Heart right ventricle (tissue), 16 donors: ENCODE measurements around the gene RHBDL3. TPM values are rescaled to one million over a fixed set of nuclear protein-coding genes. Genes with fewer than 3 reads are reported as not detected.

Source experiments
- ATAC-seq, 8 donors: fragments of 200-7000 bp; cut with Tn5 transposase; one replicate each; pipeline ENCODE4 v1.9.1; 2020; ENCODE audit warnings: mild to moderate bottlenecking in 8 of 8, moderate library complexity in 8 of 8, moderate number of reproducible peaks in 1 of 8
- DNase-seq, 2 donors: peaks; one replicate each; pipeline ENCODE4 v3.0.0-alpha.2; 2020
- H3K27ac ChIP-seq, 10 donors: fragments of 200-600 bp; sonication (generic) in 2 of 10; one replicate each; pipeline versions ENCODE4 v1.5.0 to v1.8.0; 2020 to 2022; ENCODE audit warnings: mild to moderate bottlenecking in 3 of 10
- H3K27me3 ChIP-seq, 7 donors: fragments of 200-600 bp; one replicate each; pipeline ENCODE4 v1.8.0; 2021 to 2022; ENCODE audit warnings: mild to moderate bottlenecking in 2 of 7
- H3K36me3 ChIP-seq, 9 donors: fragments of 200-600 bp; sonication (generic) in 1 of 9; one replicate each; pipeline versions ENCODE4 v1.5.0 to v1.8.0; 2020 to 2022; ENCODE audit warnings: mild to moderate bottlenecking in 2 of 9
- H3K4me1 ChIP-seq, 9 donors: fragments of 200-600 bp; sonication (generic) in 1 of 9; one replicate each; pipeline versions ENCODE4 v1.5.0 to v1.8.0; 2020 to 2022; ENCODE audit warnings: mild to moderate bottlenecking in 4 of 9
- H3K4me3 ChIP-seq, 10 donors: fragments of 200-600 bp; sonication (generic) in 2 of 10; one replicate each; pipeline versions ENCODE4 v1.5.0 to v1.8.0; 2020 to 2022; ENCODE audit warnings: mild to moderate bottlenecking in 7 of 10, moderate library complexity in 2 of 10
- H3K9me3 ChIP-seq, 11 donors: fragments of 200-600 bp in 10 of 11; sonication (generic) in 2 of 11; one replicate each; pipeline versions ENCODE4 v1.5.0 to v1.8.0; 2013 to 2022; ENCODE audit warnings: mild to moderate bottlenecking in 2 of 11, control low read depth in 1 of 11, moderate library complexity in 1 of 11
- CTCF ChIP-seq, 9 donors: fragments of 200-600 bp; sonication (generic) in 2 of 9; IDR thresholded peaks; one replicate each; pipeline versions ENCODE4 v1.5.0 to v1.8.0; 2021 to 2022; ENCODE audit warnings: antibody characterized with exemption in 9 of 9, mild to moderate bottlenecking in 5 of 9, moderate library complexity in 1 of 9
- WGBS, 2 donors: extraction: QIAGEN DNeasy Blood & Tissue Kit; methylation state at CpG; one replicate each; pipeline ENCODE4 v1.1.7; 2013; ENCODE audit warnings: inconsistent platforms in 1 of 2; 5-methylcytosine and 5-hydroxymethylcytosine counted together
- intact Hi-C, 10 donors: fragments of 100-400 bp; cut with DNase I; formaldehyde crosslinking; loops; one replicate each; pipeline versions ENCODE4 v1.11.1 to v1.14.2; 2022
- polyA plus RNA-seq, 2 donors: library from polyadenylated mRNA; stranded (reverse); fragments of 200-250 nt; gene quantifications; one replicate each; pipeline ENCODE4 v1.2.3, GENCODE V29; 2013
- total RNA-seq, 10 donors: library from RNA; stranded (reverse); fragmentation: NEBNext Ultra II Directional in 3 of 10; extraction: Animal tissue kit (Norgen Biotek cat#: 25700) in 3 of 10; gene quantifications; one replicate each; pipeline versions ENCODE4 v1.2.1 to v1.2.4, GENCODE V29; 2021 to 2023
- donor health status: Arrhythmogenic right ventricular cardiomyopathy.
- donor health status: ischemic (EF 13 %, LVEDD 7.1; RV severe dilation, severe dysfunction).
- donor health status: healthy with polysubstance abuse.
- donor health status: DM: no; HTN: yes; CAD: no.
- donor health status: DM: no; HTN: no; CAD: no.
- donor health status: ischemic (EF 25% LVEDD 6.9; RV normal size, moderate dysfunction).
- donor health status: ischemic (EF 25% LVEDD 5.7; RV mildly dilated, moderate dysfunction).
- donor health status: healthy.
- donor health status: DM: yes; HTN: yes; CAD: no.
- donor health status: Ischemic cardiomyopathy.
- donor health status: ischemic (EF 35%, LVEDD 5.7; RV mildly dilated, moderate dysfunction).
- donor health status: nonischemic (EF 11% LVEDD 7.7; RV severe dilation, severe dysfunction).
- donor health status: DM: yes; HTN: yes; CAD: no.
- donor health status: PGD.
- donor health status: ischemic (EF 29% LVEDD 5.4; RV normal size, mild dysfunction).
- donor health status: nonischemic (EF 23%, LVEDD 6.1; RV moderate dilation, normal function).

RHBDL3 gene
- total and polyA plus RNA-seq, 12 donors: 0.07 to 3.7 (median 0.30) TPM; not detected in 2

GRCh38 chr17:32281011-32281451, 15.4 kb downstream of the RHBDL3 start:
- H3K27ac ChIP-seq: no peak overlapping the region
- TF ChIP-seq CTCF (IDR thresholded peaks at IDR 0.05): no peak
- peak; percentile 69 to 80 for DNase-seq
- no peaks in the 10 kb centered on the region for H3K9me3 ChIP-seq
- H3K36me3 ChIP-seq: no peaks in the 10 kb centered on the region
- H3K27me3 ChIP-seq: peaks cover 0 to 23% (median 12%) of the 10 kb centered on the region in 7 donors
- ATAC-seq: peak; percentile 63 to 89 (median 86)
- intact Hi-C loops: no loop called here
- WGBS, 2 donors: 37 to 48% methylated on average over 9 of the region's 9 CpGs
- H3K4me3 ChIP-seq: no peak overlapping the region
- peaks cover 0 to 22% (median 4%) of the 10 kb centered on the region in 9 donors for H3K4me1 ChIP-seq

- DNase-seq: no peak
- TF ChIP-seq CTCF (IDR thresholded peaks at IDR 0.05): no peak
- Histone ChIP-seq H3K27ac (no peak overlapping the region), H3K36me3 (no peaks in the 10 kb centered on the region), H3K27me3 (peaks cover 0 to 23% (median 12%) of the 10 kb centered on the region in 7 donors), H3K4me1 (peaks cover 0 to 22% (median 6%) of the 10 kb centered on the region in 9 donors), H3K9me3 (no peaks in the 10 kb centered on the region), H3K4me3 (no peak overlapping the region)
- peak in 3 of 8 donors; percentile 8 to 28 (median 26) for ATAC-seq
- 37 to 66% methylated on average over 20 of the region's 20 CpGs for WGBS, 2 donors
- intact Hi-C loops: no loop called here
These were observed 18.1 kb downstream of the RHBDL3 start for GRCh38 chr17:32283745-32284201.

- 75 to 80% methylated on average over 8 of the region's 8 CpGs for WGBS, 2 donors
- intact Hi-C loops: no loop called here
- Histone ChIP-seq H3K4me1 (peaks cover 0 to 21% (median 6%) of the 10 kb centered on the region in 9 donors), H3K9me3 (no peaks in the 10 kb centered on the region), H3K36me3 (no peaks in the 10 kb centered on the region), H3K4me3 (no peak overlapping the region), H3K27me3 (peaks cover 0 to 23% (median 12%) of the 10 kb centered on the region in 7 donors), H3K27ac (no peak overlapping the region)
- ATAC-seq (no peak), DNase-seq (no peak)
- TF ChIP-seq CTCF (IDR thresholded peaks at IDR 0.05): no peak
These were observed 19.7 kb downstream of the RHBDL3 start for GRCh38 chr17:32285306-32285705.

GRCh38 chr17:32285746-32286517, 20.3 kb downstream of the RHBDL3 start:
- Histone ChIP-seq H3K4me1 (peaks cover 0 to 16% (median 6%) of the 10 kb centered on the region in 9 donors), H3K27ac (no peak overlapping the region), H3K36me3 (no peaks in the 10 kb centered on the region), H3K9me3 (no peaks in the 10 kb centered on the region), H3K4me3 (no peak overlapping the region), H3K27me3 (peaks cover 0 to 23% (median 12%) of the 10 kb centered on the region in 7 donors)
- intact Hi-C loops: no loop called here
- no peak for ATAC-seq
- WGBS, 2 donors: 81 to 84% methylated on average over 9 of the region's 9 CpGs
- no peak for TF ChIP-seq CTCF (IDR thresholded peaks at IDR 0.05)
- no peak for DNase-seq
